Measurements from ENCODE around the gene TMEM145. TPM values are rescaled to one million over a fixed set of nuclear protein-coding genes. Genes with fewer than 3 reads are reported as not detected.

The TMEM145 gene
- total RNA-seq, 2 experiments from 2014 or later: 1.8 TPM; not detected in 1

DNA sequence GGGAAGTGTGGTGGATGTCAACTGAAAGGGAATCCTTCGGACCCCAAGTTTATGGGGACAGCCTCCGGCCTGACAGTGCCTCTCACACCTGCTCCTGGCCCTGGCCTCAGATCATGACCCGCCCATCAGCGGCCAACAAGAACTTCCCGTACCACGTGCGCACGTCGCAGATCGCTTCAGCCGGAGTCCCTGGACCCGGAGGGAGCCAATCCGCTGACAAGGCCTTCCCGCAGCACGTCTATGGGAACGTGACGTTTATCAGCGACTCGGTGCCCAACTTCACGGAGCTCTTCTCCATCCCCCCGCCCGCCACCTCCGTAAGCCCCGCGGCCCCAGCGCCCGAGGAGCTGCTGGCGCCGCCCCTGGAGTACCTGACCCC is 10.4 kb downstream of the TMEM145 start:
- Histone ChIP-seq H3K9me3 (ENCODE audit: low read length) (no peaks in the 10 kb centered on the region), H3K9me2 (ENCODE audit: insufficient read depth, low read length) (no peaks in the 10 kb centered on the region), H3K79me2 (ENCODE audit: insufficient read depth, low read depth, low read length) (peaks cover 20% of the 10 kb centered on the region; the same call in 1 of the 2 replicates), H3K4me2 (ENCODE audit: low read length) (no peak overlapping the region), H2AFZ (ENCODE audit: low read length) (no peak overlapping the region), H3K36me3 (ENCODE audit: insufficient read depth, low read length) (no peaks in the 10 kb centered on the region), H4K20me1 (ENCODE audit: insufficient read depth, low read length) (no peaks in the 10 kb centered on the region), H3K4me3 (ENCODE audit: low read depth, low read length, poor library complexity, severe bottlenecking) (no peak overlapping the region), H3K27ac (ENCODE audit: low read depth, low read length, poor library complexity, severe bottlenecking) (no peak overlapping the region), H3K4me1 (ENCODE audit: insufficient read depth, low read length, poor library complexity, severe bottlenecking) (peaks cover 25% of the 10 kb centered on the region)
- no peak for DNase-seq (ENCODE audit: low spot score)
- no peak for TF ChIP-seq EZH2phosphoT487 (IDR thresholded peaks at IDR 0.05; ENCODE audit: borderline replicate concordance, low read depth, low read length)
- TF ChIP-seq, protein P1, sequence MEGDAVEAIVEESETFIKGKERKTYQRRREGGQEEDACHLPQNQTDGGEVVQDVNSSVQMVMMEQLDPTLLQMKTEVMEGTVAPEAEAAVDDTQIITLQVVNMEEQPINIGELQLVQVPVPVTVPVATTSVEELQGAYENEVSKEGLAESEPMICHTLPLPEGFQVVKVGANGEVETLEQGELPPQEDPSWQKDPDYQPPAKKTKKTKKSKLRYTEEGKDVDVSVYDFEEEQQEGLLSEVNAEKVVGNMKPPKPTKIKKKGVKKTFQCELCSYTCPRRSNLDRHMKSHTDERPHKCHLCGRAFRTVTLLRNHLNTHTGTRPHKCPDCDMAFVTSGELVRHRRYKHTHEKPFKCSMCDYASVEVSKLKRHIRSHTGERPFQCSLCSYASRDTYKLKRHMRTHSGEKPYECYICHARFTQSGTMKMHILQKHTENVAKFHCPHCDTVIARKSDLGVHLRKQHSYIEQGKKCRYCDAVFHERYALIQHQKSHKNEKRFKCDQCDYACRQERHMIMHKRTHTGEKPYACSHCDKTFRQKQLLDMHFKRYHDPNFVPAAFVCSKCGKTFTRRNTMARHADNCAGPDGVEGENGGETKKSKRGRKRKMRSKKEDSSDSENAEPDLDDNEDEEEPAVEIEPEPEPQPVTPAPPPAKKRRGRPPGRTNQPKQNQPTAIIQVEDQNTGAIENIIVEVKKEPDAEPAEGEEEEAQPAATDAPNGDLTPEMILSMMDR (conservative IDR thresholded peaks at IDR 0.05; ENCODE audit: low read length): no peak
- CTCF ChIA-PET (ENCODE audit: unreplicated experiment): no interaction called here
- POLR2A ChIA-PET: interaction anchor here (0.6 kb wide), 1 partner anchor 1890 kb away, joined by 4 read pairs; no protein-coding TSS in a partner anchor
- no TSS peak for BruUV-seq (replicated peaks)
- intact Hi-C loops (cut with micrococcal nuclease; ENCODE audit: unreplicated experiment): no loop called here

DNA sequence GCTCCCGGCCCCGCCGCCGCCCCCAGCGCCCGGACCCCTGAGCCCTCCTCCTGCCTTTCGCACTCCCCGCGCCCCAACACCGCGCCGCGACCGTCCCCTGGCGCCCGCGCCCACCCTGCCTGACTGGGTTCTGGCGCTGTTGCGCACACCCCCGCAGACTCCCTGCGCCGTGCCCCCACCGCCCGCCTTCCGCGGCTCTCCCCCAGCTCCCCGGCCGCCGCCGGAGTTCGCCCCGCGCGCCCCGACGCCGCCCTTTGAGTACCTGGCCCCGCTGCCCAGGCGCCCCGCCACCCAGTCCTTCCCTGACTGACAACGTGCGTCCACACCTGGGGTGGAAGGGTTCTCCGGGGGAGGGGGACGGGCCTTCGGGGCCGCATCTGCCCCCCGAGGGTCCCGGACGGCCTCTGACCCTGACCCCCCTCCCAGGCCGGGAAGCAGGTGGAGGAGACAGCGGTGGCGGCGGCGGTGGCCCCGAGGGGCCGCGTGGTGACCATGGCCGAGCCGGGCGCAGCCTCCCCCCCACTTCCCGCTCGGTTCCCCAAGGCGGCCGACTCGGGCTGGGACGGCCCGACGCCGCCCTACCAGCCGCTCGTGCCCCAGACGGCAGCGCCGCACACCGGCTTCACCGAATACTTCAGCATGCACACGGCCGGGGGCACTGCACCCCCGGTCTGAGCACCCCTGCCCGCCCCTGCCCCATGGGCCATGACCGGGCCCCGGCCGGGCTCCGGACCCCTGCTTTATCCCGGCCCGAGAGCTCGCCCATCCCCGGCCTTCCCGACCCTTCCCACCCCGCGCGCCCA is 10.9 kb downstream of the TMEM145 start:
- intact Hi-C loops (cut with micrococcal nuclease; ENCODE audit: unreplicated experiment): no loop called here
- peak overlapping the region; percentile 78; the same call in 1 of the 2 replicates for H3K4me2 ChIP-seq (ENCODE audit: low read length)

More for the DNA sequence above, 10.9 kb downstream of the TMEM145 start:
- no peak overlapping the region; the same call in 1 of the 2 replicates for H2AFZ ChIP-seq (ENCODE audit: low read length)
- no peak for DNase-seq (ENCODE audit: low spot score)
- no TSS peak for BruUV-seq (replicated peaks)
- peak overlapping the region; percentile 59 for H3K4me3 ChIP-seq (ENCODE audit: low read depth, low read length, poor library complexity, severe bottlenecking)
- peaks cover 20% of the 10 kb centered on the region; the same call in 1 of the 2 replicates for H3K79me2 ChIP-seq (ENCODE audit: insufficient read depth, low read depth, low read length)
- POLR2A ChIA-PET: interaction anchor here (0.6 kb wide), 1 partner anchor 32 kb away, joined by 3 read pairs; no protein-coding TSS in a partner anchor
- H4K20me1 ChIP-seq (ENCODE audit: insufficient read depth, low read length): no peaks in the 10 kb centered on the region
- no peaks in the 10 kb centered on the region for H3K36me3 ChIP-seq (ENCODE audit: insufficient read depth, low read length)
- CTCF ChIA-PET (ENCODE audit: unreplicated experiment): no interaction called here
- H3K4me1 ChIP-seq (ENCODE audit: insufficient read depth, low read length, poor library complexity, severe bottlenecking): peaks cover 25% of the 10 kb centered on the region
- no peak overlapping the region for H3K27ac ChIP-seq (ENCODE audit: low read depth, low read length, poor library complexity, severe bottlenecking)
- TF ChIP-seq, protein P1 (conservative IDR thresholded peaks at IDR 0.05; ENCODE audit: low read length): no peak
- no peaks in the 10 kb centered on the region for H3K9me2 ChIP-seq (ENCODE audit: insufficient read depth, low read length)
- H3K9me3 ChIP-seq (ENCODE audit: low read length): no peaks in the 10 kb centered on the region

Measured in OCI-LY7 (cell line).